Hepatic stellate cell (primary cell): ENCODE data around the gene FBXO10.
A peak's percentile ranks its signal among the peaks of the same experiment; 100 is the strongest.
"Not testable (repeated sequence)": the region's sequence is repeated elsewhere in the genome, so short reads cannot be mapped to it uniquely, and the experiment has no call there.

ENCODE experiments used
- DNase-seq: peaks from one replicate; pipeline ENCODE4 v3.0.0; 2011; ENCODE audit warnings: low spot score

The FBXO10 gene, protein sequence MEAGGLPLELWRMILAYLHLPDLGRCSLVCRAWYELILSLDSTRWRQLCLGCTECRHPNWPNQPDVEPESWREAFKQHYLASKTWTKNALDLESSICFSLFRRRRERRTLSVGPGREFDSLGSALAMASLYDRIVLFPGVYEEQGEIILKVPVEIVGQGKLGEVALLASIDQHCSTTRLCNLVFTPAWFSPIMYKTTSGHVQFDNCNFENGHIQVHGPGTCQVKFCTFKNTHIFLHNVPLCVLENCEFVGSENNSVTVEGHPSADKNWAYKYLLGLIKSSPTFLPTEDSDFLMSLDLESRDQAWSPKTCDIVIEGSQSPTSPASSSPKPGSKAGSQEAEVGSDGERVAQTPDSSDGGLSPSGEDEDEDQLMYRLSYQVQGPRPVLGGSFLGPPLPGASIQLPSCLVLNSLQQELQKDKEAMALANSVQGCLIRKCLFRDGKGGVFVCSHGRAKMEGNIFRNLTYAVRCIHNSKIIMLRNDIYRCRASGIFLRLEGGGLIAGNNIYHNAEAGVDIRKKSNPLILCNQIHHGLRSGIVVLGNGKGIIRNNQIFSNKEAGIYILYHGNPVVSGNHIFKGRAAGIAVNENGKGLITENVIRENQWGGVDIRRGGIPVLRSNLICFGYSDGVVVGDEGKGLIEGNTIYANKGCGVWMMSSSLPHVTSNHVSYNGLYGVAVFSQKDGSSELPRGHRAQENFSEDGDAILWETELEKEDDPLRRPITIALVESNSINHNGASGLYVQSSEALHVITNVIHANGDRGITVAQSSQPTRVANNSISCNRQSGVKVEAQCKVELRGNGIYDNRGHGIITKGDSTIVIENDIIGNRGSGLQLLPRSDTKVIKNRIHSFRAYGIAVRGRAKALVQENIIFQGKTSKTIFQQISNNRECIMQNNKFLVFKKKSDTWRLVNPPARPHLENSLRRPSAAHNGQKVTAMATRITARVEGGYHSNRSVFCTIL

DNA sequence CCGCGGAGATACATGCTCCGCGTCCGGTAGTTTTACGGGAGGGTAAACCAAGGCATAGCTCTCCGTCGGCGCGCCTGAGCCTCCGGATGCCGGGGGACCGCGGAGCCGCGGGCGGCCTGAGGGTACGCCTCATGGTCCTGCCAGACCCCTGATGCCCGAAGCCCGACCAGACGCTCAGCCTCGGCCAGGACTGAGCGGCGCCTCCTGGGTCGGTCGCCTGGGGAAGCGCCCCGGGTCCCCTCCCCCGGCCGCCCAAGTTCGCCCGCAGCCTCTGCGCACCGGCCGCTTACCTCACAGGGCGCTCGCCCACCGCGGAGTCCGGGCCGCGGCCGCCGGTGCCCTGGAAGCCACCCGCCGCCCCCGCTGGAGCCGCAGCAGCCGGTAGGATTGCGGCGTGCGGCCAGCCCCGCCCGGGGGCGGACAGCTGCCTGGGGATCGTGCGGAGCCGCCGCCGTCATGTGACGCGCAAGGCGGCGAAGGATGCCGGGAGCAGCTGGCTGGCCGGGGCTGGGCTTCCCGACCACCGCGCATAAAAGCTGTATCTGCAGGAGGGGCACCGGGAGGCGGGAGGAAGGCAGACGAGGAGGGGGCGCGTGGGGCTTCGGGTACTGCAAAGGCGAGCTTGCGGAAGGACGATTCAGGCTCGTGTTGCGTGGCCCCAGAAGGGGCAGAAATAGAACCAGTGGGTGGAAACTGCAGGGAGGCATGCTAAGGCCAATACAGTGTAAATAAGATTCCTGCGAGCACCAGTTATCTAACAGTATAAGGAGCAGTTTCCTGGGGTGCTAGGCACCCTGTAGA is at the start of gene FBXO10:
TSS of gene FBXO10 (minus strand) at position 460 of the 801 bp plus-strand sequence. CDS start 34,612 bp downstream, outside the sequence.
- peak; percentile 74 for DNase-seq

DNA sequence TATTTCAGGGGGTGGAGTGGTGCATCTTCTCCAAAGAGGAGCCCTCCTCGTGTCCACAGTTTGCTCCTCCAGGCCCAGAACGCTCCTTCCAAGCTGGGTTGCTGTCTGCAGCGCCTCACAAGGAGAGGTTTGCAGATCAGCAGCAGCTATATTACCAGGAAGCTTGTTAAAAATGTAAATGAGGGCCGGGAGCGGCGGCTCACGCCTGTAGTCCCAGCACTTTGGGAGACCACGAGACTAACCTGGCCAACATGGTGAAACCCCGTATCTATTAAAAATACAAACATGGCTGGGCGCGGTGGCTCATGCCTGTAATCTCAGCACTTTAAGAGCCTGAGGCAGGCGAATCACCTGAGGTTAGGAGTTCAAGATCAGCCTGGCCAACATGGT is 49.6 kb upstream of the FBXO10 start:
- DNase-seq, result no peak

DNA sequence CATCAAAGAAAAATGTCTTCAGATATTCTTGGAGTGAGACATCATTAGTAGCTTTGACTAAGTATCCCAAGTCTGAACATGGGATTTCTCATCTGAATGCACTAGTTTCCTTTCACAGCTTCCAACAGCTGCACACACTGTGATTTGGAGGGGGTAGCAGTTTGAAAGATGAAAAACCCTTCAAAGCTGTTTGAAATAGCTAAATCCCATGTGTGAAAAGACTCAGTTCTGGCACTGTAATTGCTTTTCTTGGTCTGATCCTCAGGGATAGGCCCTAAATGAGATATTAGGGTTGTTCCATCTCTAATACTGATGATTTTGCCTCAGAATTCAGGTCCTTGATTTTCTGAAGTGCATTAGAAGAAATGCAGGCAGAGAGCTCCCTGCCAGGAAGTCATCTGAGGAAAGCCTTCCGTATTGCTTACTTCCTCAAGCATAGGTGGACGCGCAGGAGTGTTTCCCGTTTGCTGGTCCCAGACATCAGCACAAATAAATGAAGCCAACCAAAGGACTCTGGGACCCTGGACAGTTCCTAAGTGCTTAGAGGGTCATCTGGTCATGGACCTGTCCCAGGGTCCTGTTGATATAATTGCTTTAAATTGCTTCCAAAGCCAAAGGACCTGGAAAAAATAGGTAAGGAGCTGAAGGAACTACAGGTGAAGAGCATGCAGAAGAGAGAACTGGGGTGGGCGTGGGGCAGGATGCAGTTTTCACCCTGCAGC is 49.0 kb upstream of the FBXO10 start:
- DNase-seq, result no peak

DNA sequence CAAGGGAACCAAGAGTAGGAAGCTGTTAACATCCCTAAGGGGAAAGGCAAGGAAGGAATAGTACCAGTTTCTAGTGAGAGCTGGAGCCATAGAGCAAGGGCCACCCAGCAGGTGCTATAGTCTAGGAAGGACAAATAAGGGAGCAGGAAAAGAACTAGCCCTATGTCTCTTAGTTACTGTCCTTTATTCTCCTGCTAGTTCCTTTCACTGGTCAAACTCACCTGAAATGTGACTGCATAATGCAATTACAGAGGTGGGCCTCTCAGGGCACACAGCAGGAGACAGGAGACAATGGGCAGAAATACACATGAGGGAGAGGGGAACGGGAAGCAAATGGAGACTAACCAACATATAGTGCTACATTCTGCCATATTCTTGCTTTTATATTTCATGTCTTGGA is 47.9 kb upstream of the FBXO10 start:
- DNase-seq, result no peak

DNA sequence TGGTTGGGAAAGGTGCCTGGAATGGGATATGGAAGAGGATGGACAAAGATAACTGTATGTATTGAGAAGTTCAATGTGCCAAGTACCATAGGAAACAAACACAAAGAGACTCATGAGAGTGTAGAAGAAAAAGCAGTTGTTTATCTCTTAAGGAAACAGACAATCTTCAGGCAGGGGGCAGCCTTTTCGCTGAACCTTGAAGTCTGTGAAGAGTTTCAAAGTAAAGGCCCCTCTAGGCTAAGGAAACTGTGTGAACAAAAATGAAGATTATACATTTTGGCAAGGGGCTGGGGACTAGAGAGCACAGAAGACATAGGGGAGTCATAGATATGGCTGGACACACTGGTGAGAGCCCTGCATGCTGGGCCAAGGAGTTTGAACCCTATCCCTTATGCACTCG is 47.1 kb upstream of the FBXO10 start:
- no peak for DNase-seq

DNA sequence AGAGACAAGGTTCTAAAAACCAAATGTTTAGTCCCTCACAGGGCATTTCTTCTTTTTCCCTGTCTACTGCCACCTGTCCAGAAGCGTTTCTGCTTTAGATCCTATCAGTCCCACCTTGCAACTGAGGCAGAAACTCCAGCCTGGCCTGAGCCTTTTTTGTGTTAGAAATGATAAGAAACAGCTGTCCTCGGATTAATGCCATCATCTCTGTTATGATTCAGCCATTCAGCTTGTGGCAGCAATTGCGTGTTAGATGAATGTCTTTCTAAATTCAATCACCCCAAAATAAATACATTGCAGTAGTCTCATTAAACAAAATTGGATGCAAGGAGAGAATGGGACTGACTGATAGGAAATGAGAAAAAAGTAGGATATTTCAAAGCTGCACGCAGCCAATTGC is 46.3 kb upstream of the FBXO10 start:
- DNase-seq, result no peak

DNA sequence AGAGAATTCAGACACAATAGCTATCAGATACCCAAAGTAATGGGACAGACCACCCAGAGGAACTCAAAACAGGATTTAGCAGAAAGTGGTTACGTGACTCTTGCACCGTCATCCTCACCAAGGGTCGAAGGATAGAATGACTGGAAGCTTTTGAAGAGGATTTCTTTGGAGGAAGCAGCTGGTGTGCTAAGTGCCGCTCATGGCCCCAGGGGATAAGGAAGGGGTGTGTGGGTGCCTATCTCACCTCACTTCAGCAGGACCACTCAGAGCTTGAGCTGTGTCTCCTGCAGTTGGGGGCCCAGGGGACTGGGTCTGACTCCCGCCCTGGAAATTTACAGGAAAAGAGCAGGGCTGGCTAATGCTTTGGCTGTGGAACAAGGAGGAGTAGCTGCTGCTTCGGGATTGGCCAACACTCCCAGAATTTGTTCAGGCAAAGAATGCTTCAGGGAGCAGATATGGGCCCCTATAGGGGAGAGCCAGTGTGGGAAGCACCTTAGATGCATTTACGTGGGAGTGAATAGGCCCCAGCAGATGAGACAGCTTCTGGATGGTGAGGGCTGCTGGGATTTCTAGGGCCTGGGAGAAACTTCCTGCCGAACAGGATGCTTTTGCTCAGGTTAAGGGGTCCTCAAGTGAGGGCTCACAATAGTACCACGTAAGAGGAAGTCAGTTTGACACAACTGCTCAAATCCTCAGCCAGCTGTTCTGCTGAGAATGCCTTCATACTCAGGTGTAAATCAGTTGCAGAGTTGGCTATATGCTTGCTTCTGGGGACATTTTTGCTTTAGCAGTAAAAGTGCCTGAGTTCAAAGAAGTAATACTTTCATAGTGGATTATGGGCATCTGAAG is 45.3 kb upstream of the FBXO10 start:
- no peak for DNase-seq

DNA sequence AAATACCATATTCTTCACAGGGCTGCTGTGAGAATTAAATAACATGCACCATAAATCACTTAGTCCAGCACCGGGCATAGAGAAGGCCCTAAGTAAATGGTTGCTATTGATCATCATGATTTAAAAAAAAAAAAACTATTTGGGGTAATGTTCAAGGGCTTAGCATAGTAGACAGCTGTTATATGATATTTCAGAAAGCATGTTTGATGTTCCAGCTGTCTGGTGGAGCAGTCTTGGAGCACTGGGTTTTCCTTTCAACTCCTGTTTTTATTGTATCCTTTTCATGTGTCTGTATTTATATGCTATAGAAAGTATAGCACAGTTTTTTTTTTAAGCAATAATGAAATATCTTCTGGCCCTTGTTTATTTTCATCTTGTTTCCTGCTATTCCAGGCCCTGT is 44.2 kb upstream of the FBXO10 start:
- DNase-seq, result no peak

DNA sequence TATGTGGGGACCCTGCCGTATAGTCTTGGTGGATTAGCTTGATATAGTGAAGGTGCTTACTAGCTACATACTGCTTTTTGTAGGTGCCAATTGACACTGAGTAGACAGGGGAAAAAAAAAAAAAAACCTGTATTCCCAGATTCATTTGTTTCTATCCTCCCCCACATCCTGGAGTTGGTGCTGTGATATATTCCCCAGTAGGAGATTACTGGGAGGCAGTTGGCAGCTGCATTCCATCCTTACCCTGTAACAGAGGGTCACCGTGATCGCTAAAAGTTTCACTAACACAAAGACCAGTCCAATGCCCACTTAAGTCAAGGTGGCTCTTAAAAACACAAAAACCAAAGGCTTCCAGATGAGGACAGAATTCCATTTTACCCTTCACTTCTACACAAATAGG is 43.6 kb upstream of the FBXO10 start:
- DNase-seq, result no peak

DNA sequence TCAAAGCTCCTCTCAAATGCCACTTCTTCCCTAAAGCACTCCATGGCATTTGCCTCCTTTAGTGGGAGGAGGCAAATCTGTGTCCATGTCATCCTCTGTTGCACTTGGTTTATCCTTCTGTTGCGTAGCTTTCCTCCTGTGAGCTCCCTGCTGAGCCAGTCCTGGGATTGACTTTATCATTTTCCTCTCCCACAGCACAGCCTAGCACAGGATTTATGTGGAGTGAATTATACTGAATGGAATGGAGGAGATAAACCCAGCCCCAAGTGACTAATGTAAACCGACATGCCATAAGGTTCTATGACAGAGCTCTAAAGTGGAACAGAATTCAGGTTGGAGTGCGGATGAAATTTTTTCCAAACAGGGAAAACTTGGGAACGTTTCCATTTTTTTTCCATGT is 42.6 kb upstream of the FBXO10 start:
- peak; percentile 42 for DNase-seq

DNA sequence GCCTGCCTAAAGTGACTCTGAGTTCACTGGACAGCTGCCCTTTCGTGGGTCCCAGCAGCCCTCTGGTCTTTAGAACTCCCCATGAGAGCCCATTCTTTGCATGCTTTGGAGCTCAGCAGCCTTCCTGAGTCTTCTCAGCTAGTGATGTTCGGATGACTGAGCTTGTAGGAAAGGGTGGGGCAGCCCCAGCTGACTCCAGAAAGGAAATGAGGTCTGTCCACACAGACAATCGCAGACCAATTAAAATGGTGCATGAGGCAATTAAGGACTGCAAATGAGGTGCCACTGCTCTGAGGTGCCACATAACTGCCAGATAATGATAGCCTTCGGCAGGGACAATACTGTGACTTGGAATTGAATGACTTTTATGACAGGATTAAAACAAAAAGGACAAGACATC is 41.7 kb upstream of the FBXO10 start:
- DNase-seq, result peak; percentile 29

DNA sequence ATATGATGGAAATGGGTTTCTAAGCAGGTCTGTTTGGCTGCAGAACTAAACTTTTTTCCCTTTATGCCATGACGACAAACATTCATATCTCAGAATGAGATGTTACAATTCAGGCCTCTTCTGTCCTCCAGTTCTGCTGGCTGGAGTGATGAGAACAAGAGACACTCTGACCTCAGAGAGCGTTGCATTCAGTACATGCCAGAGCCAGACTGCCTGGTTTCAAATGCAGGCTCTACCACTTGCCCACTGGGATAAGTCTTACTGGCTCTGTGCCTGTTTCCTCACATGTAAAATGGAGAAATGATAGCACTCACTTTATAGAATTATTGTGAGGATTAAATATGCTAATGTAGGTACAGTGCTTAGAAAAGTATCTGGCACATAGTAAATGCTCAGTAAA is 41.0 kb upstream of the FBXO10 start:
- DNase-seq, result no peak

DNA sequence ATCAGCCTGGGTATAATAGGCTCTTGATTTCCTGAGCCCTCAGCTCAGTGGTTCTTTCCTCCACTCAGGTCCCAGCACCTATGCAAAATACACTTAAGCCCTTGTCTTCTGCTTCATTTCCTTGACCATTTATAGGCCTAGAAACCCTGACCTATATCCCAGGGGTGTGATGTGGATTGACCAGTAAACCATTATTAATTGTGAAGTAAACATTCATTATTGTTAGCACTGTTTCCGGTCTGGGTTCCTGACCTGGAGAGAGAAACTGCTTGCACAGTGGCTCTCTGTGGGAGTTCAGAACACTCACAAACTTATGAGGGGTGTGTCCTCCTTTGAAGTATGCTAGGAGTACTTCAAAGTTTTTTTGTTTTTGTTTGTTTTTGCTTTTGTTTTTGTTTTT is 35.8 kb upstream of the FBXO10 start:
- DNase-seq, result no peak

DNA sequence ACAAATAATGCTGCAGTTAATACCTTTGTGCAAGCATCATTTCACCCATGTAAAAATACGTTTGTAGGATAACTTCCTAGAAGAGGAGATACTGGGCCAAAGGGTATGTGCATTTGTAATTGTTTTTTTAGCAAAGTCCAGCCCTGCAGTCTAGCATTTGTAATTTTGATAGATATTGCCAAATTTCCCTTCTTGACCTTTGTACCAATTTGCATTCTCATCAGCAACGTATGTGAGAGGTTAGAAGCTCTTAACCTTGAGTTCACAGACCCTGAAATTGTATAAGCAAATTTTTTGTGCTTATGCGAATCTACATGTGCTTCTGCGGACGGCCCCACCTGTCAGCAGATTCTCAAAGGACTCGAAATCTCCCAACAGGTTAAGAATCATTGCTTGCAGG is 34.8 kb upstream of the FBXO10 start:
- DNase-seq, result no peak

DNA sequence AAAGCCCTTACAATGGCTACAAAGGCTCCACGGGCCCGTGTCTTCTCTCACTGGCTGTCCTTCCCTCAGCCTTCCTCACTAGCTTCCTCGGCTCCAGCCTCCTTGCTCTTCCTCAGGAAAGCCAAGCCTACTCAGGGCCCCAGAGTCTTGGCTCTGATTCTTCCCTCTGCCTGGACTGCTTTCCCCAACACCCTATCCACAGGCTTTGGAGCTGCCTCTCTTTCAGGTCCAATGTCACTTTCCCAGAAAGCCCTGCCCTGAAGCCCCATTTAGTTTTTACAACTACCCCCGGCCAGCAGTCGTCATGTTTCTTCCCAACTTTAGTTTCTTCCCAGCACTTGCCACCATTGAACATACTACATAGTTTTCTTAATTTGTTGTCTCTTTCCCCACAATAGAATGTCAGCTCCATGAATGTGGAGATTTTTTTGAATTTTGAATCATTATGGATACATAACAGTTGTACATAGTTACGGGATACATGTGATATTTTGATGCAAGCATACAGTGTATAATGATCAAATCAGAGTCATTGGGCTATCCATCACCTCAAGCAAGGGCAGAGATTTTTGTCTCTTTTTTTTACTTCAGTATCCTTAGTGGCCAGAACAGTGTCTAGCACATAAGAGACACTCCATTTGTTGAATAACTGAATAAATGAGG is 33.7 kb upstream of the FBXO10 start:
- no peak for DNase-seq

DNA sequence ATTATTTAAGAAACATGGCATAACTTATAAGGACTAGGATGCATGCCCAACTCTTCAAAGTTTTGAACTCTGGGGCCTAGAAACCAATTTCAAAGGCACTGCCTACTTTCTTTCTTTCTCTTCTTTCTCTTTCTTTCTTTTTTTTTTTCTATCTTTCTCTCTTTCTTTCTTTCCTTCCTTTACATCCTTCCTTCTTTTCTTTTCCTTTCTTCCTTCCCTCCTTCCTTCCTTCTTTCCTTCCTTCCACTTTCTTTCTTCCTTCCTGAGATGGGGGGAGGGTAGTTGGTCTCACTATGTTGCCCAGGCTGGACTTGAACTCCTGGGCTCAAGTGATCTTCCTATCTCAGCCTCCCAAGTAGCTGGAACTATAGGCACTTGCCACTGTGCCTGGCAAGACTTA is 32.1 kb upstream of the FBXO10 start:
- no peak for DNase-seq

DNA sequence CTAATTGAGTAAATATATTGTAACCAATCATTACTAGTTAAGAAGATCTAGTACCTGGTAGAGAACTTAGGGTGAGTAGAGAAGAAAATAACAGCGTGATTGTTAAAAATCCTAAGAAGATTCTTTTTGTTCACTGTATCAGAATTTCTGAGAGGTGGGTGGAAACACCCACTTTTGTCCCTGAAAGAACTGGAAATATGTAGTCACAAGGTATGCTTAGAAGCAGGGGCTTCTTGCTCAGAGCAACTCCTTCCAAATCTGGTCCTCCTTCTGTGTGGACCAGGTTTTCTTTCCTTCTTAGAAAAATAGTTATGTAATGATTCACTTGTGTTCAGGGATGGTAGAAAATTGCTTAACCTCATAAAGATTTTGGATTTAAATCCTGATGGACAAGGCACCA is 28.1 kb upstream of the FBXO10 start:
- DNase-seq, result no peak

DNA sequence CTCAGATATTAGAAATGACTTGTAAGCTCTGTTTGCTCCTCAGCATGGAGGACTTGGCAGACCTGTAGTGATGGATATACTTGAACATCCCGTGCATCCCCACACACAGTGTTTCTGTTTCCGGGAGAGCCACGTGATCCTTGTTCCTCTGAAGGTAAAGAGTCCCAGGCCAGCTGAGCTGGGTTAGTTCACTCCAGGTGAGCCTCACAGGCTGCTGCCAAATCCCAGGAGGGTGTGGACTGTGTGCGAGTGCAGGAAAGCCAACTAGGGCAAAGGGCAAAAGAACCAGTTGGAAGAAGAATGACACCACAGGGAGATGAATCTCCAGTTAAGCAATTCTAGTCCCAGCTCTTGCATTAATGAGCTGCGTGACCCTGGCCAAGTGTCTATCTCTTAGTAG is 26.6 kb upstream of the FBXO10 start:
- no peak for DNase-seq

DNA sequence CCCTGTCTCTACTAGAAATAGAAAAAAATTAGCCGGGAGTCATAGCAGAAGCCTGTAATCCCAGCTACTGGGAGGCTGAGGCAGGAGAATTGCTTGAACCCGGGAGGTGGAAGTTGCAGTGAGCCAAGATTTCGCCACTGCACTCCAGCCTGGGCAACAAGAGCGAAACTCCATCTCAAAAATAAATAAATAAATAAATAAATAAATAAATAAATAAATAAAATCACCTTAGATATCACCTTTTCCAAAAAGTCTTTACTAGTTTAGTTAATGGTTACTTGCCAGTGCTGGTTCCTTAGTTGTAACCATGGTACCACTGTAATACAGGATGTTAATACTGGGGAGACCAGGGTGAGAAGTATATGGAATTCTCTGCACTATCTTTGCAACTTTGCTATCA is 25.9 kb upstream of the FBXO10 start:
- not testable (repeated sequence) for DNase-seq

DNA sequence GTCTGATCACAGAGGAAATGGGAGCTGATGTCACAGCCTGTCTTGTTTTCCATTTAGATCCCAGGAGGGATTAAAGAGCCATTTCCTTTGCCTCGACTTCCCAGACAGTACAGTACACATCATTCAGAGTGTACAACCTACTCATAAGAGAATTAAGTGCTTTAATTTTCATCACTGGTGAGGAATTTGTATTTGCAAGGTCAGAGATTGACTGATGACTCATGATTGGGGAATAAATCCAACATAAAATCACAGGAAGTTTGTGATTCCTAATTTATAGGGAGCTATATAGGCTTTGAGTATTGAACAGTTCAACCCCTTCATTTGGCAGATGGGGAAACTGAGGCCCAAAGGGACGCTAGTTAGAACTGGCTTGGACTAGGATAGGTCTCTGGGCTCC is 20.3 kb upstream of the FBXO10 start:
- DNase-seq, result no peak
